Measurements from ENCODE around the gene OR5V1. TPM values are rescaled to one million over a fixed set of nuclear protein-coding genes. Genes with fewer than 3 reads are reported as not detected.

OR5V1 gene
- not detected for total RNA-seq
- long read RNA-seq, result 0 reads

DNA sequence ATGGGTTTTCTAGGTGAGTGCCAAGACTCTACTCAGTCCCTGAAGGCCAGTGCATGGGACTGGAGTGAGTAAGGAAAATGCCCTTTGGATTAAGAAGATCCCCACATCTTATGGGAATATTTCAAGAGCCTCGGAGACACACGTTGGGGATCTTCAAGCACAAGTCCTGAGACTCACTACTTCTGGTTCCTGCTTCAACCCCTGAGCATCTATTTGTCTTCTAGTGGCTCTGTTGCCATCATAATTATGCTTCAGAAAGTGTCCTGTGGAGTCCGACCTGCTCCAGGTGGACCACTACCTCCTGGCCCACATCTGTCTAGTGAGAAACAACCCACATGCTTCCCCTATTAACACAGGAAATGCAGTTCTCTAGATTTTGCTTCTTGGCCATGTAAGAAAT is at the start of gene OR5V1:
TSS of gene OR5V1 (minus strand) at position 101 of the 400 bp plus-strand sequence. CDS start 12,670 bp downstream, outside the sequence.
- no peak within 1 kb of the TSS for H3K4me3 ChIP-seq
- H3K27me3 ChIP-seq (ENCODE audit: low read depth), result no peaks in the 10 kb centered on the region
- H3K4me1 ChIP-seq, result no peaks in the 10 kb centered on the region
- DNase-seq, result no peak
- TF ChIP-seq, protein P1, sequence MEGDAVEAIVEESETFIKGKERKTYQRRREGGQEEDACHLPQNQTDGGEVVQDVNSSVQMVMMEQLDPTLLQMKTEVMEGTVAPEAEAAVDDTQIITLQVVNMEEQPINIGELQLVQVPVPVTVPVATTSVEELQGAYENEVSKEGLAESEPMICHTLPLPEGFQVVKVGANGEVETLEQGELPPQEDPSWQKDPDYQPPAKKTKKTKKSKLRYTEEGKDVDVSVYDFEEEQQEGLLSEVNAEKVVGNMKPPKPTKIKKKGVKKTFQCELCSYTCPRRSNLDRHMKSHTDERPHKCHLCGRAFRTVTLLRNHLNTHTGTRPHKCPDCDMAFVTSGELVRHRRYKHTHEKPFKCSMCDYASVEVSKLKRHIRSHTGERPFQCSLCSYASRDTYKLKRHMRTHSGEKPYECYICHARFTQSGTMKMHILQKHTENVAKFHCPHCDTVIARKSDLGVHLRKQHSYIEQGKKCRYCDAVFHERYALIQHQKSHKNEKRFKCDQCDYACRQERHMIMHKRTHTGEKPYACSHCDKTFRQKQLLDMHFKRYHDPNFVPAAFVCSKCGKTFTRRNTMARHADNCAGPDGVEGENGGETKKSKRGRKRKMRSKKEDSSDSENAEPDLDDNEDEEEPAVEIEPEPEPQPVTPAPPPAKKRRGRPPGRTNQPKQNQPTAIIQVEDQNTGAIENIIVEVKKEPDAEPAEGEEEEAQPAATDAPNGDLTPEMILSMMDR (IDR thresholded peaks at IDR 0.05; ENCODE audit: borderline replicate concordance), result no peak
- H3K36me3 ChIP-seq, result no peaks in the 10 kb centered on the region
- intact Hi-C loops (cut with micrococcal nuclease), result no loop called here
- peaks cover 9% of the 10 kb centered on the region for H3K9me3 ChIP-seq (replicated peaks)
- no peak within 1 kb of the TSS for H3K27ac ChIP-seq (replicated peaks)

DNA sequence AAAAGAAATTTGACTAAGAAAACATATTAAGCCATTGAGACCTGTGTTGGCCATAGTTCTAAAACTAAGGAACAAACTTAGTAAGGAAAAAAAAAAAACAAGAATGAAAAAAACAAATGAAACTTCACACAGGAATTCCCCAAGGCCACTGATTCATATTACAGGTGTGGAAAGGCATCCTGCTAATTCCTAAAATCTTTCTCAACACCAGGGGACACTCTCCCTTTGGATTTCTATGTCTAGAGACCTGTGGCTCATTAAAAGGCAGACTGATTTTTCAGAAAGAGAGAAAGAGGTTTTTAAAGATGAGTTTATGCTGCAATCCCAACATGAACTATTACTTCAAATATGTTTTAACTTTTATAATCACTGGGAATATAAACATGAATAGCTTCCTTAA is 45.9 kb upstream of the OR5V1 start, which contains the start of gene OR12D1:
TSS of gene OR12D1 (plus strand) at position 341 of the 400 bp plus-strand sequence.
- Histone ChIP-seq H3K4me1 (no peaks in the 10 kb centered on the region), H3K9me3 (replicated peaks) (peaks cover 22% of the 10 kb centered on the region), H3K27me3 (ENCODE audit: low read depth) (no peaks in the 10 kb centered on the region), H3K36me3 (no peaks in the 10 kb centered on the region), H3K27ac (replicated peaks) (no peak within 1 kb of the TSS), H3K4me3 (no peak within 1 kb of the TSS)
- TF ChIP-seq, protein P1 (IDR thresholded peaks at IDR 0.05; ENCODE audit: borderline replicate concordance), result no peak
- intact Hi-C loops (cut with micrococcal nuclease), result no loop called here
- no peak for DNase-seq

DNA sequence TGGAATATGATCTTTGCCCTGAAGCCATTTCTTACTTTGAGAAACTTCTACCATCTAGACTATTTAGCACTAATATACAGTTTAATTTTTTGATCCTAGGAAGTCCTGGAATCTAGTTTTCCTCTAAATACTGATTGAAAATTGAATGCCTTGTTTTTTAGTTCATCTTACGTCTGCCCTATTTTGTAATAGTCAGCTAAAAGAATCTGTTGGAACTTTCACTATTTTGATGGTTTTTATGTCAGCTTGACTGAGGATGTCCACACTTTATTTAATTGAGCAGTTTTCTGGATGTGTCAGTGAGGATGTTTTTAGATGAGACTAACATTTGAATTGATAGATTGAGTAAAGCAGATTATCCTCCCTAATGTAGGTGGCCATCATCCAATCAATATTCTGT is 35.1 kb upstream of the OR5V1 start:
- no peak for DNase-seq
- TF ChIP-seq, protein P1 (IDR thresholded peaks at IDR 0.05; ENCODE audit: borderline replicate concordance), result no peak
- peaks cover 16% of the 10 kb centered on the region for H3K9me3 ChIP-seq (replicated peaks)
- no peak overlapping the region for H3K27ac ChIP-seq (replicated peaks)
- H3K36me3 ChIP-seq, result no peaks in the 10 kb centered on the region
- H3K4me1 ChIP-seq, result no peaks in the 10 kb centered on the region
- H3K27me3 ChIP-seq (ENCODE audit: low read depth), result no peaks in the 10 kb centered on the region
- intact Hi-C loops (cut with micrococcal nuclease), result no loop called here
- H3K4me3 ChIP-seq, result no peak overlapping the region

DNA sequence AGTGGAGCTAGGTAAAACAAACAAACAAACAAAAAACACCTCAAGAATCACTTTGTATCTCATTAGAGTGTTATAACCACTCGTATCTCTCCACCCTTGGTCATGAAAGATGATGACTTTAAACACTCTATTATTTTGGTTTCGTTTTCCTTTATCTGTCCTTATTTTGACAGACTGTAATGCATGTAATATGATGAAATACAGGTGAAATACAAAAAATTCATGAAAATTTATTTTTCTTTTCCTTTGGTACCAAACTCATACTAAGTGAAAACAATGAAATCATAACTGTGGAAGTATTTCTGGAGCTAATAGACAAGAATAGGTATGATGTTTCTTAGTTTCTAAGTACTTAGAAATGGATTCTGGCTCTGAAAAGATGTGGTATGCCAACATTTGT is 30.9 kb upstream of the OR5V1 start:
- Histone ChIP-seq H3K36me3 (no peaks in the 10 kb centered on the region), H3K9me3 (replicated peaks) (no peaks in the 10 kb centered on the region), H3K27ac (replicated peaks) (no peak overlapping the region), H3K4me3 (no peak overlapping the region), H3K27me3 (ENCODE audit: low read depth) (no peaks in the 10 kb centered on the region), H3K4me1 (no peaks in the 10 kb centered on the region)
- TF ChIP-seq, protein P1 (IDR thresholded peaks at IDR 0.05; ENCODE audit: borderline replicate concordance), result no peak
- DNase-seq, result no peak
- intact Hi-C loops (cut with micrococcal nuclease), result no loop called here

DNA sequence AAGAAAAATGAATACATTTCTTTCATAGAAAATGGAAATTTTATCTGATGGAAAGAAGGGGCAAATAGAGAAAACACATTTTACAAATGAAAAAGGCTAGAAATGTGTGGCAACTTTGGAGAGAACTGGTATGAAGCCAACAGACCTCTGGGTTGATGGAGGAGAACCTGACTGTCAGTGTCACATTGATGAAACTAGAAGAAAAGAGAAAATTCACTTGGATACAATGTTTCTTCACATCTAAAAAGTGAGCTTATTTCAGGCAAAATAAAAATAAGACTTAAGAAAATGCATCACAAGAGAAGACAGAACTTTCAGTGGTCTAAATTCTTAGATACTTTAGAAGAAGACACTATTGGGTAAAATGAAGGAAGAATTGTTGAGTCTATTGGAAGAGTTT is 26.7 kb upstream of the OR5V1 start, which contains the start of gene OR12D2:
TSS of gene OR12D2 (plus strand) at position 301 of the 400 bp plus-strand sequence. CDS start 1,069 bp downstream, outside the sequence.
- H3K27ac ChIP-seq (replicated peaks), result no peak within 1 kb of the TSS
- H3K4me1 ChIP-seq, result no peaks in the 10 kb centered on the region
- DNase-seq, result no peak
- H3K4me3 ChIP-seq, result no peak within 1 kb of the TSS
- intact Hi-C loops (cut with micrococcal nuclease), result no loop called here
- peaks cover 9% of the 10 kb centered on the region for H3K27me3 ChIP-seq (ENCODE audit: low read depth)
- no peaks in the 10 kb centered on the region for H3K36me3 ChIP-seq
- TF ChIP-seq, protein P1 (IDR thresholded peaks at IDR 0.05; ENCODE audit: borderline replicate concordance), result no peak
- no peaks in the 10 kb centered on the region for H3K9me3 ChIP-seq (replicated peaks)
